ENCODE data around the gene EXO5.
"Not testable (repeated sequence)": the region's sequence is repeated elsewhere in the genome, so short reads cannot be mapped to it uniquely, and the experiment has no call there.

Gene EXO5

DNA sequence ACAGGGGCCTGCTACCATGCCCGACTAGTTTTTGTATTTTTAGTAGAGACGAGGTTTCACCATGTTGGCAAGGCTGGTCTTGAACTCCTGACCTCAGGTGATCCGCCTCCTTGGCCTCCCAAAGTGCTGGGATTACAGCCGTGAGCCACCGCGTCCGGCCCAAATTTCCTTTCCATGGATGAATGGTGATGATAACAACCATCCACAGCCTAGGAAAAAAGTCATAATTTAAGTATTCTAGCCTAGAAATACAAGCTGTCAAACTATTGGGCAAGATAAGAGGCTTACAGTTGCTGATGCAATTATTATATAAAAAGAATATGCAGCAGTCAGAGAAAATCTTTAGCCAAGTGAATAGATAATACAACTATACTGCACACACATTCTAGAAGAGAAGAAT is 46.2 kb downstream of the EXO5 start:
- not testable (repeated sequence) for DNase-seq

GRCh38 chr1:40556121-40556520 is 47.6 kb downstream of the EXO5 start:
- DNase-seq: no peak

- not testable (repeated sequence) for DNase-seq
Observed at GRCh38 chr1:40558241-40558640, 49.7 kb downstream of the EXO5 start.

GRCh38 chr1:40562185-40562584 is 53.6 kb downstream of the EXO5 start:
- DNase-seq: no peak

- no peak for DNase-seq
Observed at GRCh38 chr1:40563266-40563665, 54.7 kb downstream of the EXO5 start.

- no peak for DNase-seq
Observed at GRCh38 chr1:40564506-40564905, 55.9 kb downstream of the EXO5 start.

DNA sequence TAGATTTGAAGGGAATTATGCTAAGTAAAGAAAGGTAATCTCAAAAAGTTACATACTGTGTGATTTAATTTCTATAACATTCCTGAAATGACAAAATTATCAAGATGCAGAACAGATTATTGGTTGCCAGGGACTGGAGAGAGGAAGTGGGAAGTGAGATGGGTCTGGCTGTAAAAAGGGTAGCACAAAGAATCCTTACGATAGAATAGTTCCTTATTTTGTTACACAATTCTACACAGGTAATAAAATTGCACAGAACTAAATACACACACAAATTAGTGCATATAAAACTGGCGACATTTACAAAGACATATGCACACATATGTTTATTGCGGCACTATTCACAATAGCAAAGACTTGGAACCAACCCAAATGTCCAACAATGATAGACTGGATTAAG is 56.3 kb downstream of the EXO5 start:
- no peak for DNase-seq

Data from fibroblast of skin of scalp (primary cell).